HepG2 (cell line): ENCODE measurements around the gene GLIPR1L1. TPM values are rescaled to one million over a fixed set of nuclear protein-coding genes. Genes with fewer than 3 reads are reported as not detected.
A peak's percentile ranks its signal among the peaks of the same experiment; 100 is the strongest.

Source experiments
- ARHGAP35 ChIP-seq: sonication (generic); formaldehyde crosslinking; IDR thresholded peaks from 2 replicates; pipeline ENCODE4 v1.9.0; 2022; ENCODE audit warnings: mild to moderate bottlenecking, inconsistent platforms, moderate library complexity, missing genetic modification reagents, borderline replicate concordance
- FOSL2 ChIP-seq: sonication (generic); formaldehyde crosslinking; IDR thresholded peaks from 2 replicates; pipeline ENCODE4 v1.4.0; 2020; ENCODE audit warnings: missing genetic modification reagents
- GZF1 ChIP-seq: sonication (generic); formaldehyde crosslinking; IDR thresholded peaks from 2 replicates; pipeline ENCODE4 v1.5.1; 2020; ENCODE audit warnings: mild to moderate bottlenecking, missing genetic modification reagents
- HHEX ChIP-seq: IDR thresholded peaks from 2 replicates; pipeline ENCODE4 v1.6.1; 2016; ENCODE audit warnings: control low read depth
- MIER3 ChIP-seq: IDR thresholded peaks from 2 replicates; pipeline ENCODE4 v1.6.1; 2016; ENCODE audit warnings: missing compliant biosample characterization, borderline replicate concordance
- MLXIP ChIP-seq: sonication (generic); formaldehyde crosslinking; IDR thresholded peaks from 2 replicates; pipeline ENCODE4 v1.9.0; 2021; ENCODE audit warnings: missing genetic modification reagents, borderline replicate concordance
- NCOR1 ChIP-seq: fragments of 200-600 bp; sonication (generic); IDR thresholded peaks from 2 replicates; pipeline ENCODE4 v1.7.0; 2017; ENCODE audit warnings: antibody characterized with exemption, low read length, borderline replicate concordance
- NFKBIZ ChIP-seq: IDR thresholded peaks from 2 replicates; pipeline ENCODE4 v1.6.1; 2018; ENCODE audit warnings: missing genetic modification reagents, missing compliant biosample characterization
- NR2F6 ChIP-seq, 2 experiments: IDR thresholded peaks; 2 replicates each; pipeline ENCODE4 v1.6.1; 2016; ENCODE audit warnings: antibody characterized with exemption in 1 of 2, mild to moderate bottlenecking in 1 of 2
- PLRG1 ChIP-seq: fragments of 450-650 bp; conservative IDR thresholded peaks from 2 replicates; pipeline ENCODE4 v1.6.1; 2016
- RBM39 ChIP-seq: fragments of 200-400 bp; formaldehyde crosslinking; IDR thresholded peaks from one replicate; pipeline ENCODE4 v1.6.1; 2018; ENCODE audit warnings: antibody characterized with exemption, mild to moderate bottlenecking, low read depth, low read length; ENCODE audit not compliant: poor library complexity, severe bottlenecking
- SOX6 ChIP-seq, 2 experiments: fragments of 450-650 bp in 1 of 2; sonication (generic) in 1 of 2; formaldehyde crosslinking in 1 of 2; IDR thresholded peaks; 2 replicates each; pipeline versions ENCODE4 v1.4.0 to v1.6.1; 2017 to 2020; ENCODE audit warnings: antibody characterized with exemption in 1 of 2, mild to moderate bottlenecking in 1 of 2, missing genetic modification reagents in 1 of 2
- ZFX ChIP-seq: sonication (generic); formaldehyde crosslinking; IDR thresholded peaks from 2 replicates; pipeline ENCODE4 v1.4.0; 2020; ENCODE audit warnings: mild to moderate bottlenecking, low read depth, missing genetic modification reagents, moderate library complexity
- ZFY ChIP-seq: sonication (generic); formaldehyde crosslinking; IDR thresholded peaks from 2 replicates; pipeline ENCODE4 v1.4.0; 2020; ENCODE audit warnings: missing genetic modification reagents
- ZNF280B ChIP-seq: sonication (generic); formaldehyde crosslinking; IDR thresholded peaks from 2 replicates; pipeline ENCODE4 v1.5.0; 2020; ENCODE audit warnings: missing genetic modification reagents, mild to moderate bottlenecking, borderline replicate concordance
- ZNF326 ChIP-seq: sonication (generic); formaldehyde crosslinking; IDR thresholded peaks from 2 replicates; pipeline ENCODE4 v1.4.0; 2020; ENCODE audit warnings: missing genetic modification reagents, borderline replicate concordance
- ZNF432 ChIP-seq: sonication (generic); formaldehyde crosslinking; IDR thresholded peaks from 2 replicates; pipeline ENCODE4 v1.5.0; 2020; ENCODE audit warnings: missing genetic modification reagents, mild to moderate bottlenecking, borderline replicate concordance
- ZNF501 ChIP-seq: sonication (generic); formaldehyde crosslinking; IDR thresholded peaks from 2 replicates; pipeline ENCODE4 v1.5.1; 2020; ENCODE audit warnings: mild to moderate bottlenecking, moderate library complexity, missing genetic modification reagents
- ZNF619 ChIP-seq: sonication (generic); formaldehyde crosslinking; IDR thresholded peaks from 2 replicates; pipeline ENCODE4 v1.4.0; 2020; ENCODE audit warnings: mild to moderate bottlenecking, missing genetic modification reagents
- polyA plus RNA-seq, 8 experiments: library from polyadenylated mRNA; depleted of rRNA in 3 of 8; stranded (reverse) in 7 of 8; unstranded in 1 of 8; fragments of >200 nt; fragmentation: Illumina TruSeq in 4 of 8; extraction: Trizol in 4 of 8; gene quantifications; 2 replicates each; pipeline versions ENCODE4 v1.2.1 to v1.2.3, GENCODE V29; 2011 to 2016; ENCODE audit warnings: low read depth in 4 of 8, missing spikeins in 1 of 8, mixed read lengths in 1 of 8; ENCODE audit not compliant: insufficient read depth in 1 of 8
- total RNA-seq, 5 experiments: library from RNA; depleted of rRNA; stranded (reverse); fragments of >200 nt; fragmentation: Illumina TruSeq; extraction: Trizol; gene quantifications; 2 replicates each; pipeline ENCODE4 v1.2.3, GENCODE V29; 2016; ENCODE audit warnings: low read depth in 1 of 5
- TF ChIP-seq, protein P1 (sequence below): IDR thresholded peaks from 2 replicates; pipeline ENCODE4 v1.6.1; 2012; ENCODE audit warnings: inconsistent platforms
- TF ChIP-seq, protein P2 (sequence below): sonication (generic); formaldehyde crosslinking; conservative IDR thresholded peaks from 2 replicates; pipeline ENCODE4 v1.4.0; 2020; ENCODE audit warnings: mild to moderate bottlenecking, missing genetic modification reagents, moderate library complexity

Gene GLIPR1L1
- total and polyA plus RNA-seq, 2 of the 13 experiments (the other 11 are each of a cell fraction or from before 2014, with no cell fraction given): not detected

GRCh38 chr12:75329918-75330826, 4.3 kb upstream of the GLIPR1L1 start, which contains the start of gene CAPS2 (continued):
- TF ChIP-seq ZNF326 (CRISPR knock-in tag): no peak
- peak; percentile 47 for TF ChIP-seq ZFY (CRISPR knock-in tag)
- no peak for TF ChIP-seq ZNF619 (CRISPR knock-in tag)
- TF ChIP-seq NCOR1: no peak
- TF ChIP-seq MLXIP (CRISPR knock-in tag): no peak
- TF ChIP-seq NR2F6 (IDR thresholded peaks at IDR 0.05): peak; percentile 78
- peak; percentile 83; the same call in 1 of the 2 replicates for TF ChIP-seq NR2F6 (CRISPR knock-in tag; IDR thresholded peaks at IDR 0.05)
- peak; percentile 86 for TF ChIP-seq ZNF501 (CRISPR knock-in tag)
- peak; percentile 86 for TF ChIP-seq RBM39
- TF ChIP-seq SOX6 (IDR thresholded peaks at IDR 0.05): no peak
- peak; percentile 64 for TF ChIP-seq SOX6 (CRISPR knock-in tag; IDR thresholded peaks at IDR 0.05)
- no peak for TF ChIP-seq ZNF432
- TF ChIP-seq PLRG1: no peak
- TF ChIP-seq GZF1 (CRISPR knock-in tag): no peak
- TF ChIP-seq HHEX (CRISPR knock-in tag): no peak
- TF ChIP-seq FOSL2 (CRISPR knock-in tag): peak; percentile 25; the same call in 1 of the 2 replicates
- TF ChIP-seq, protein P1, sequence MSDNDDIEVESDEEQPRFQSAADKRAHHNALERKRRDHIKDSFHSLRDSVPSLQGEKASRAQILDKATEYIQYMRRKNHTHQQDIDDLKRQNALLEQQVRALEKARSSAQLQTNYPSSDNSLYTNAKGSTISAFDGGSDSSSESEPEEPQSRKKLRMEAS: peak; percentile 56
- peak; percentile 46; the same call in 1 of the 2 replicates for TF ChIP-seq ZFX
- TF ChIP-seq NFKBIZ (CRISPR knock-in tag): 0 out of 2 replicates have a peak, but pooled peaks have one; percentile 28
- no peak for TF ChIP-seq ZNF280B
- peak; percentile 64; the same call in 1 of the 2 replicates for TF ChIP-seq ARHGAP35 (CRISPR knock-in tag)
- peak; percentile 77; the same call in 1 of the 2 replicates for TF ChIP-seq MIER3 (CRISPR knock-in tag)
- TF ChIP-seq, protein P2, sequence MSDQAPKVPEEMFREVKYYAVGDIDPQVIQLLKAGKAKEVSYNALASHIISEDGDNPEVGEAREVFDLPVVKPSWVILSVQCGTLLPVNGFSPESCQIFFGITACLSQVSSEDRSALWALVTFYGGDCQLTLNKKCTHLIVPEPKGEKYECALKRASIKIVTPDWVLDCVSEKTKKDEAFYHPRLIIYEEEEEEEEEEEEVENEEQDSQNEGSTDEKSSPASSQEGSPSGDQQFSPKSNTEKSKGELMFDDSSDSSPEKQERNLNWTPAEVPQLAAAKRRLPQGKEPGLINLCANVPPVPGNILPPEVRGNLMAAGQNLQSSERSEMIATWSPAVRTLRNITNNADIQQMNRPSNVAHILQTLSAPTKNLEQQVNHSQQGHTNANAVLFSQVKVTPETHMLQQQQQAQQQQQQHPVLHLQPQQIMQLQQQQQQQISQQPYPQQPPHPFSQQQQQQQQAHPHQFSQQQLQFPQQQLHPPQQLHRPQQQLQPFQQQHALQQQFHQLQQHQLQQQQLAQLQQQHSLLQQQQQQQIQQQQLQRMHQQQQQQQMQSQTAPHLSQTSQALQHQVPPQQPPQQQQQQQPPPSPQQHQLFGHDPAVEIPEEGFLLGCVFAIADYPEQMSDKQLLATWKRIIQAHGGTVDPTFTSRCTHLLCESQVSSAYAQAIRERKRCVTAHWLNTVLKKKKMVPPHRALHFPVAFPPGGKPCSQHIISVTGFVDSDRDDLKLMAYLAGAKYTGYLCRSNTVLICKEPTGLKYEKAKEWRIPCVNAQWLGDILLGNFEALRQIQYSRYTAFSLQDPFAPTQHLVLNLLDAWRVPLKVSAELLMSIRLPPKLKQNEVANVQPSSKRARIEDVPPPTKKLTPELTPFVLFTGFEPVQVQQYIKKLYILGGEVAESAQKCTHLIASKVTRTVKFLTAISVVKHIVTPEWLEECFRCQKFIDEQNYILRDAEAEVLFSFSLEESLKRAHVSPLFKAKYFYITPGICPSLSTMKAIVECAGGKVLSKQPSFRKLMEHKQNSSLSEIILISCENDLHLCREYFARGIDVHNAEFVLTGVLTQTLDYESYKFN (CRISPR knock-in tag): peak; percentile 60
